Ishikawa (cell line): ENCODE results near the gene IQCF6.

ENCODE experiments used
- CEBPB ChIP-seq: IDR thresholded peaks from 2 replicates; pipeline ENCODE4 v1.6.1; 2012
- CREB1 ChIP-seq: IDR thresholded peaks from 2 replicates; pipeline ENCODE4 v1.6.1; 2012; ENCODE audit warnings: low read depth
- EP300 ChIP-seq: IDR thresholded peaks from 2 replicates; pipeline ENCODE4 v1.6.1; 2012; ENCODE audit warnings: borderline replicate concordance
- FOXM1 ChIP-seq: IDR thresholded peaks from 2 replicates; pipeline ENCODE4 v1.6.1; 2012; ENCODE audit warnings: low read depth, borderline replicate concordance
- MAX ChIP-seq: IDR thresholded peaks from 2 replicates; pipeline ENCODE4 v1.6.1; 2012
- TAF1 ChIP-seq: IDR thresholded peaks from 2 replicates; pipeline ENCODE4 v1.6.1; 2012; ENCODE audit warnings: low read depth, mild to moderate bottlenecking
- TCF12 ChIP-seq: IDR thresholded peaks from 2 replicates; pipeline ENCODE4 v1.6.1; 2012; ENCODE audit warnings: low read depth
- TEAD4 ChIP-seq: IDR thresholded peaks from 2 replicates; pipeline ENCODE4 v1.6.1; 2012
- YY1 ChIP-seq: IDR thresholded peaks from 2 replicates; pipeline ENCODE4 v1.6.1; 2012; ENCODE audit warnings: low read depth
- TF ChIP-seq, protein P1 (sequence below): IDR thresholded peaks from 2 replicates; pipeline ENCODE4 v1.6.1; 2012; ENCODE audit warnings: low read depth, mild to moderate bottlenecking
- TF ChIP-seq, protein P2 (sequence below): IDR thresholded peaks from 2 replicates; pipeline ENCODE4 v1.6.1; 2012

GRCh38 chr3:51751287-51751686, 27.8 kb downstream of the IQCF6 start:
- TF ChIP-seq FOXM1 (no peak), CREB1 (no peak), TCF12 (no peak), CEBPB (no peak), MAX (no peak), TEAD4 (no peak), YY1 (no peak), TAF1 (no peak), EP300 (no peak)
- TF ChIP-seq, protein P1, sequence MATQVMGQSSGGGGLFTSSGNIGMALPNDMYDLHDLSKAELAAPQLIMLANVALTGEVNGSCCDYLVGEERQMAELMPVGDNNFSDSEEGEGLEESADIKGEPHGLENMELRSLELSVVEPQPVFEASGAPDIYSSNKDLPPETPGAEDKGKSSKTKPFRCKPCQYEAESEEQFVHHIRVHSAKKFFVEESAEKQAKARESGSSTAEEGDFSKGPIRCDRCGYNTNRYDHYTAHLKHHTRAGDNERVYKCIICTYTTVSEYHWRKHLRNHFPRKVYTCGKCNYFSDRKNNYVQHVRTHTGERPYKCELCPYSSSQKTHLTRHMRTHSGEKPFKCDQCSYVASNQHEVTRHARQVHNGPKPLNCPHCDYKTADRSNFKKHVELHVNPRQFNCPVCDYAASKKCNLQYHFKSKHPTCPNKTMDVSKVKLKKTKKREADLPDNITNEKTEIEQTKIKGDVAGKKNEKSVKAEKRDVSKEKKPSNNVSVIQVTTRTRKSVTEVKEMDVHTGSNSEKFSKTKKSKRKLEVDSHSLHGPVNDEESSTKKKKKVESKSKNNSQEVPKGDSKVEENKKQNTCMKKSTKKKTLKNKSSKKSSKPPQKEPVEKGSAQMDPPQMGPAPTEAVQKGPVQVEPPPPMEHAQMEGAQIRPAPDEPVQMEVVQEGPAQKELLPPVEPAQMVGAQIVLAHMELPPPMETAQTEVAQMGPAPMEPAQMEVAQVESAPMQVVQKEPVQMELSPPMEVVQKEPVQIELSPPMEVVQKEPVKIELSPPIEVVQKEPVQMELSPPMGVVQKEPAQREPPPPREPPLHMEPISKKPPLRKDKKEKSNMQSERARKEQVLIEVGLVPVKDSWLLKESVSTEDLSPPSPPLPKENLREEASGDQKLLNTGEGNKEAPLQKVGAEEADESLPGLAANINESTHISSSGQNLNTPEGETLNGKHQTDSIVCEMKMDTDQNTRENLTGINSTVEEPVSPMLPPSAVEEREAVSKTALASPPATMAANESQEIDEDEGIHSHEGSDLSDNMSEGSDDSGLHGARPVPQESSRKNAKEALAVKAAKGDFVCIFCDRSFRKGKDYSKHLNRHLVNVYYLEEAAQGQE: no peak
- TF ChIP-seq, protein P2, sequence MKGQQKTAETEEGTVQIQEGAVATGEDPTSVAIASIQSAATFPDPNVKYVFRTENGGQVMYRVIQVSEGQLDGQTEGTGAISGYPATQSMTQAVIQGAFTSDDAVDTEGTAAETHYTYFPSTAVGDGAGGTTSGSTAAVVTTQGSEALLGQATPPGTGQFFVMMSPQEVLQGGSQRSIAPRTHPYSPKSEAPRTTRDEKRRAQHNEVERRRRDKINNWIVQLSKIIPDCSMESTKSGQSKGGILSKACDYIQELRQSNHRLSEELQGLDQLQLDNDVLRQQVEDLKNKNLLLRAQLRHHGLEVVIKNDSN: no peak
